ENCODE measurements around the gene INPP5D. TPM values are rescaled to one million over a fixed set of nuclear protein-coding genes. Genes with fewer than 3 reads are reported as not detected.

INPP5D gene
- total RNA-seq, 1 donor, result under 0.01 TPM

GRCh38 chr2:233183869-233184418 lies 123.8 kb downstream of the INPP5D start:
- Histone ChIP-seq H3K4me3 (ENCODE audit: insufficient read depth, low read length) (no peak overlapping the region), H3K27me3 (ENCODE audit: insufficient read depth, low read length) (peaks cover 6% of the 10 kb centered on the region), H3K4me1 (ENCODE audit: insufficient read depth, low read length) (no peaks in the 10 kb centered on the region), H3K27ac (ENCODE audit: low read depth, low read length) (no peak overlapping the region), H3K79me2 (ENCODE audit: insufficient read depth, low read length) (no peaks in the 10 kb centered on the region), H3K36me3 (ENCODE audit: insufficient read depth, low read length) (no peaks in the 10 kb centered on the region), H3K4me2 (ENCODE audit: insufficient read depth, low read length) (no peak overlapping the region), H3K9me3 (ENCODE audit: low read depth, low read length) (no peaks in the 10 kb centered on the region), H4K20me1 (ENCODE audit: insufficient read depth, low read length) (no peaks in the 10 kb centered on the region), H2AFZ (ENCODE audit: low read length) (no peak overlapping the region)
- DNase-seq (ENCODE audit: insufficient read length, low spot score, missing footprints), result no peak
- TF ChIP-seq CTCF (IDR thresholded peaks at IDR 0.05; ENCODE audit: extremely low read depth, low read depth, low read length), result no peak

GRCh38 chr2:233184669-233185068 lies 124.5 kb downstream of the INPP5D start:
- no peak overlapping the region for H2AFZ ChIP-seq (ENCODE audit: low read length)
- no peak overlapping the region for H3K27ac ChIP-seq (ENCODE audit: low read depth, low read length)
- H3K4me3 ChIP-seq (ENCODE audit: insufficient read depth, low read length), result no peak overlapping the region
- H3K4me1 ChIP-seq (ENCODE audit: insufficient read depth, low read length), result no peaks in the 10 kb centered on the region
- no peaks in the 10 kb centered on the region for H3K79me2 ChIP-seq (ENCODE audit: insufficient read depth, low read length)
- DNase-seq (ENCODE audit: insufficient read length, low spot score, missing footprints), result no peak
- no peak for TF ChIP-seq CTCF (IDR thresholded peaks at IDR 0.05; ENCODE audit: extremely low read depth, low read depth, low read length)
- H3K36me3 ChIP-seq (ENCODE audit: insufficient read depth, low read length), result no peaks in the 10 kb centered on the region
- H3K27me3 ChIP-seq (ENCODE audit: insufficient read depth, low read length), result peaks cover 6% of the 10 kb centered on the region
- no peaks in the 10 kb centered on the region for H3K9me3 ChIP-seq (ENCODE audit: low read depth, low read length)
- H3K4me2 ChIP-seq (ENCODE audit: insufficient read depth, low read length), result no peak overlapping the region
- no peaks in the 10 kb centered on the region for H4K20me1 ChIP-seq (ENCODE audit: insufficient read depth, low read length)

GRCh38 chr2:233185330-233185729 lies 125.2 kb downstream of the INPP5D start:
- H3K4me1 ChIP-seq (ENCODE audit: insufficient read depth, low read length), result no peaks in the 10 kb centered on the region
- H3K9me3 ChIP-seq (ENCODE audit: low read depth, low read length), result no peaks in the 10 kb centered on the region
- no peak overlapping the region for H3K27ac ChIP-seq (ENCODE audit: low read depth, low read length)
- H3K4me2 ChIP-seq (ENCODE audit: insufficient read depth, low read length), result no peak overlapping the region
- H2AFZ ChIP-seq (ENCODE audit: low read length), result no peak overlapping the region
- no peaks in the 10 kb centered on the region for H4K20me1 ChIP-seq (ENCODE audit: insufficient read depth, low read length)
- H3K27me3 ChIP-seq (ENCODE audit: insufficient read depth, low read length), result peaks cover 6% of the 10 kb centered on the region
- H3K4me3 ChIP-seq (ENCODE audit: insufficient read depth, low read length), result no peak overlapping the region
- TF ChIP-seq CTCF (IDR thresholded peaks at IDR 0.05; ENCODE audit: extremely low read depth, low read depth, low read length), result no peak
- no peak for DNase-seq (ENCODE audit: insufficient read length, low spot score, missing footprints)
- H3K36me3 ChIP-seq (ENCODE audit: insufficient read depth, low read length), result no peaks in the 10 kb centered on the region
- H3K79me2 ChIP-seq (ENCODE audit: insufficient read depth, low read length), result no peaks in the 10 kb centered on the region

GRCh38 chr2:233185963-233186362 lies 125.8 kb downstream of the INPP5D start:
- no peak overlapping the region for H2AFZ ChIP-seq (ENCODE audit: low read length)
- H3K4me1 ChIP-seq (ENCODE audit: insufficient read depth, low read length), result no peaks in the 10 kb centered on the region
- no peaks in the 10 kb centered on the region for H3K79me2 ChIP-seq (ENCODE audit: insufficient read depth, low read length)
- no peak overlapping the region for H3K4me2 ChIP-seq (ENCODE audit: insufficient read depth, low read length)
- H4K20me1 ChIP-seq (ENCODE audit: insufficient read depth, low read length), result no peaks in the 10 kb centered on the region
- no peak for DNase-seq (ENCODE audit: insufficient read length, low spot score, missing footprints)
- no peaks in the 10 kb centered on the region for H3K9me3 ChIP-seq (ENCODE audit: low read depth, low read length)
- H3K4me3 ChIP-seq (ENCODE audit: insufficient read depth, low read length), result no peak overlapping the region
- H3K27me3 ChIP-seq (ENCODE audit: insufficient read depth, low read length), result peaks cover 6% of the 10 kb centered on the region
- H3K36me3 ChIP-seq (ENCODE audit: insufficient read depth, low read length), result no peaks in the 10 kb centered on the region
- no peak for TF ChIP-seq CTCF (IDR thresholded peaks at IDR 0.05; ENCODE audit: extremely low read depth, low read depth, low read length)
- no peak overlapping the region for H3K27ac ChIP-seq (ENCODE audit: low read depth, low read length)
